Umbilical cord (tissue), 2 donors: ENCODE data around the gene CYP2D6. TPM values are rescaled to one million over a fixed set of nuclear protein-coding genes. Genes with fewer than 3 reads are reported as not detected.
"Not testable (repeated sequence)": the region's sequence is repeated elsewhere in the genome, so short reads cannot be mapped to it uniquely, and the experiment has no call there.

ENCODE experiments used
- DNase-seq: peaks from one replicate; pipeline ENCODE4 v3.0.0-alpha.2; 2015; ENCODE audit warnings: low spot score
- total RNA-seq: library from RNA; depleted of rRNA; stranded (reverse); fragments of >200 nt; gene quantifications from one replicate; pipeline ENCODE4 v1.2.3, GENCODE V29; 2014; ENCODE audit warnings: low replicate concordance; ENCODE audit not compliant: insufficient read depth

CYP2D6 gene
- total RNA-seq, 1 donor from 2014 or later = 1.2 TPM

DNA sequence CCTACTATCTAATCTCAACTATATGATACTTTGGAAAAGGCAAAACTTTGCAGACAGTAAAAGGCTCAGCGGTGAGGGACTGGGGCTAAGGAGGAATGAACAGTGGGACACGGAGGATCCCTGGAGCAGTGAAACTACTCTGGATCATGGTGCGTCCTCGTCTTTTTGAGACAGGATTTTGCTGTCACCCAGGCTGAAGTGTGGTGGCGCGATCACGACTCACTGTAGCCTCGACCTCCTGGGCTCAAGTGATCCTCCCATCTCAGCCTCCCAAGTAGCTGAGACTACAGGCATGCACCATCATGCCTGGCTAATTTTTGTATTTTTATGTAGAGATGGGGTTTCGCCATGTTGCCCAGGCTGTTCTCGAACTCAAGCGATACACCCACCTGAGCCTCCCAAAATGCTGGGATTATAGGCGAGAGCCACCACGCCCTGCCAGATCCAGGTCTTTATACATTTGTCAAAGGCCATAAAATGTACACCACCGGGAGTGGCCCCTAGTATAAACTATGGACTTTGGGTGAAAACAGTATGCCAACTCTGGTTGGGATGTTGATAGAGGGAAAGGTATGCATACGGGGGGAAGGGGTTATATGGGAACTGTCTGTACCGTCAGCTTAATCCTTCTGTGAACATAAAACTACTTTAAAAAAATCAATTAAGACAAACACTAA lies 28.0 kb upstream of the CYP2D6 start:
- no peak for DNase-seq

DNA sequence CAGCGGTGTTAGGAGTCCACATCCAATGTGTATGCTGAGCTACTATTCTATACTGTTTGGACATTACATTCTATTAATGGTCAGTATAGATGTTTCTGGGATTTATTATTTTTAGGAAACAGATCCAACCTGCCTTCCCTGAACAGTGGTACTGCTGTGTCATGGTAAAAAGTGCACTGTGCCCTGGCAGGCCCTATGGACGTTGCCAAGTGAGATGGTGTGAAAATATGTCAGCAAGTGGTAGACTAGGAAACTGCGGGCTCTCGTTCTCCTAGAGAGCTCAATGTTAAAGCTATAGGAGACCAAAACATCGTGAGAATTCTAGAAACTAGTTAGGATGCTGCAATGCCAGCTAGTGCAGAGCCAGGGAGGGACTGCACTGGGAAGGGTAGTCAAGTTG lies 26.0 kb upstream of the CYP2D6 start:
- no peak for DNase-seq

DNA sequence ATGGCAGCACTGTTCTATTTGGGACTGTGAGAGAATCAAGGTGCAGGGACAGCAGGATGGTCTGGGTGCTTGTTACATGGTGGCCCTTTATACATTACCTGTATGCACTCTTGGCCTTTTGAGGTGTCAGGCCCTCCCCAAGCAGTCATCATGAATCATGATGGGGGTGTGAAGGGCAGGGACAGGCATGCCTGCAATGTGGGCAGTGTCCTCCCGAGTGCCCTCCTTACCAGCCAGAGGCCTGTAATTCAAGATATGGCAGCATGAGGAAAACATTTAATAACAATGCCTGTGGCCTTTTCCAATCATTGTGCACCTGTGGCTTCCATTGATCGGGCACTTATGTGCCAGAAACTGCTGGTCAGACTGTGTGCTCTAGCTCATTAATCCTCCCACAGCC lies 25.5 kb upstream of the CYP2D6 start:
- no peak for DNase-seq

DNA sequence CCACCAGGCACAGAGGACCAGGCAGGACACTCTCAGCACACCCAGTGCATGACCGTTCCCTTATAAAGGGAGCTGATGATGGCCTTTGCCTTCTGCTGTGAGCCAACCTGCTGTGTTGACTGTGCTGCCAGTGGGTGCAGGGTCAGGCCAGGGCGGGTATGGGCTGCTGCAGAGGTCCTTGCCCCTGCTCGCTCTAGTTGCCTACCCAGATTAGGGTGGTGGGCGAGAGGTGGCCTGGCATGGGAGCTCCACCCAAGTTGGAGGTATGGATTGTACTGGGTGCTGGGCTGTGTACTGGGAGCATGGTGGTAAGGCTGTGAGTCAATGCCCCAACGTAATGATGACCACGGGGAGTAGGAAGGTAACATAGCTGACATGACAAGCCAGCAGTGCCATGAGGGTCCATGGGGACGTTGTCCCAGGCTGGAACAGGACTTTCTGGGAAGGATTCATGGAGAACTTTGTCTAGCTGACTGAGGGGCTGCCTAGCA lies 24.5 kb upstream of the CYP2D6 start:
- DNase-seq = no peak

DNA sequence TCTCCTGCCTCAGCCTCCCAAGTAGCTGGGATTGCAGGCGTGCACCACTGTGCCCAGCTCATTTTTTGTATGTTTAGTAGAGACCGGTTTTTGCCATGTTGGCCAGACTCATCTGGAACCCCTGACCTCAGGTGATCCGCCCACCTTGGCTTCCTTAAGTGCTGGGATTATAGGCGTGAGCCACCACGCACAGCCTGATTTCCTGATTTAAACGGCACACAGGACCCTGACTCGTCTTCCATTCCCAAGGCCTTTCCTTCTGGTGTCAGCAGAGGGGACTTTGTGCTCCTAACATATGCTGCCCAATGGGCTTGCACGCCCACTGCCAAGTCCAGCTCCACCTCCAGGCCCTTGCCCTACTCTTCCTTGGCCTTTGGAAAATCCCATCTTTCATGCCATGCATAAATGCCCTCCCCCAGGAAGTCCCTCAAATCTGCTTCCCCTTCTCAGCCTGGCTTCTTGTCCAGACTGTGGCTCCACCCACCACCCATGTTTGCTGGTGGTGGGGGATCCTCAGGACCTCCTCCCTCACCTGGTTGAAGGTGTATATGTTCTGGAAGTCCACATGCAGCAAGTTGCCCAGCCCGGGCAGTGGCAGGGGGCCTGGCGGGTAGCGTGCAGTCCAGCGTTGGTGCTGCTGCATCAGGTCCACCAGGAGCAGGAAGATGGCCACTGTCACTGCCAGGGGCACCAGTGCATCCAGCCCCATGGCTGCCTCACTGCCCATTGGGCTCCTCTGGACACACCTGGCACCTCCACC lies 23.9 kb upstream of the CYP2D6 start:
- no peak for DNase-seq

DNA sequence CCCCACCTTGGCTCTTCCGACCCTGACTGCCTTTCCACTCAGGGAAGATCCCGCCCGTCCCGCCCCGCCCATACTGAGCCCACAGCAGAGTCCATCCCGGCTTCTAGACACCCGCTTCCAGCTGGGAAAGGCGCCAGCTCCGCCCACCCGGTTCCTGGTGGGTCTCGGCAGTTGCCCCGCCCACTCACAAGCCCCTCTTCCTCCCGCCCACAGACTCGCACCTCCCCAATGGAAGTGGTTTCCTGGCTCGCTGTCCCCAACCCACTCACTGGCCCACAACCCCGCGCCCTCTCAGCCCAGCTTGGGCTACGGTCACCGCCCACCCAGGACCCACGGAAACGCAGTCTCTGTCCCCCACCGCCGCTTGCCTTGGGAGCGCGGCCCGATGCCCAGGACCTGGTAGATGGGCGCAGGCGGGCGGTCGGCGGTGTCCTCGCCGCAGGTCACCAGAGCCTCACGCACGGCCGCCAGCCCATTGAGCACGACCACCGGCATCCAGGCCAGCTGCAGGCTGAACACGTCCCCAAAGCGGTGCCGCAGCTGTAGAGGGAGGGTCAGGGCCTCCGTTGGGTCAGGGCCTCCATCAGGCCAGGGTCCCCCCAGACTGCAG lies 22.2 kb upstream of the CYP2D6 start:
- DNase-seq = no peak

DNA sequence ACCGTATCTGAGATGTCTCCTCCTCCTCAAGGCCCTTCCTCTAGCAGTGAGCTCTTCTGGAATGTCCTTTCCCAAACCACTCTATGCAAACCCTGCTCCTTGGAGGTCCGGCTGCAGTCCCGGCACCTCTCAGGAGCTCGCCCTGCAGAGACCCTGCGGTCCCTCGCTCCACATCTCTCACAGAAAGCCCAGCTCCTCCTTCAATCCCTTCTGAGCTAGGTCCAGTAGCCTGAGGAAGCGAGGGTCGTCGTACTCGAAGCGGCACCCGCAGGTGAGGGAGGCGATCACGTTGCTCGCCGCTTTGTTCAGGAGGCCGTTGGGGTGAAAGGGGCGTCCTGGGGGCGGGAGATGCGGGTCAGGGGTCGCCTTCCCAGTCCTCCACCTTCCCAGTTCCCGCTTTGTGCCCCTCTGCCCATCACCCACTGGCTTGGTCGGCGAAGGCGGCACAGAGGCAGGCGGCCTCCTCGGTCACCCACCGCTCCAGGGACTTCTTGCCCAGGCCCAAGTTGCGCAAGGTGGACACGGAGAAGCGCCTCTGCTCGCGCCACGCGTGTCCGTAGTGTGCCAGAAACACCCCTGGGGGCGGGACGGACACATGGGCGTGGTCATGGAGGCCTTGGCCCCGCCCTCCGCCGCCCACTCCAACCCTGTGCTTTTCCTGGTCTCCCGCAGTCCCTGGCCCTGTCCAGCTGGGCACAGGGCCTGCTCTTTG lies 21.5 kb upstream of the CYP2D6 start:
- DNase-seq = no peak

DNA sequence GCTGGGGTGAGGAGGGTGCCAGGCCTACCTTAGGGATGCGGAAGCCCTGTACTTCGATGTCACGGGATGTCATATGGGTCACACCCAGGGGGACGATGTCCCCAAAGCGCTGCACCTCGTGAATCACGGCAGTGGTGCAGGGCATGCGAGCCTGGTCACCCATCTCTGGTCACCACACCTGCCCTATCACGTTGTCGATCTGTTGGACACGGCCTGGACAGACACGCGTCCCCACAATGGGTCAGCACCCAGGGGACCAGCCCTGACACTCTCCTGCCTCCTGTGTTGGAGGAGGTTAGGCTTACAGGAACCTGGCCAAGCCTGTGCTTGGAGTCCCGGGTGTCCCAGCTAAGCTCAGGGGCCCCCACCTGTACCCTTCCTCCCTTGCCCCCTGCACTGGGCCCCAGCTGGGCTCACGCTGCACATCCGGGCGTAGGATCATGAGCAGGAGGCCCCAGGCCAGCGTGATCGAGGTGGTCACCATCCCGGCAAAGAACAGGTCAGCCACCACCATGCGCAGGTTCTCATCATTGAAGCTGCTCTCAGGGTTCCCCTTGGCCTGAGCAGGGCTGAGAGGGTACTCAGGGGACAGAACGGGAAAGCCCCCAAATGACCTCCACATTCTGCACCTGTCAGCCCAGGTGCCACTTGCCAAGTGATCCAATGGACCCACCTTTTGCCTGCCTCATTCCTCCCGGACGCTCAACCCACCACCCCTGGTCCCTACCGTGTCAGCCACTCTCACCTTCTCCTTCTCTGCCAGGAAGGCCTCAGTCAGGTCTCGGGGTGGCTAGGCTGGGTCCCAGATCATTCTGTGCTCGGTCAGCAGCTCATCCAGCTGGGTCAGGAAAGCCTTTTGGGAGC lies 20.3 kb upstream of the CYP2D6 start:
- DNase-seq = no peak

DNA sequence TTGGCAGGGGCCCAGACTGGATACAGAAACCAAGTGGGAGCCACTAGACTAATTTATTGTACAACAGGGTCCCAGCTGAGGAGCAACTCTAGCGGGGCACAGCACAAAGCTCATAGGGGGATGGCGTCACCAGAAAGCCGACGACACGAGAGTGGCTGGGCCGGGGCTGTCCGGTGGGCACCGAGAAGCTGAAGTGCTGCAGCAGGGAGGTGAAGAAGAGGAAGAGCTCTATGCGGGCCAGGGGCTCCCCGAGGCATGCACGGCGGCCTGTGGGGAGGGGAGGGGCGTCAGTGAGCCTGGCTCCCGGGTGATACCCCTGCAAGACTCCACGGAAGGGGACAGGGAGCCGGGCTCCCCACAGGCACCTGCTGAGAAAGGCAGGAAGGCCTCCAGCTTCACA lies 19.2 kb upstream of the CYP2D6 start:
- not testable (repeated sequence) for DNase-seq

DNA sequence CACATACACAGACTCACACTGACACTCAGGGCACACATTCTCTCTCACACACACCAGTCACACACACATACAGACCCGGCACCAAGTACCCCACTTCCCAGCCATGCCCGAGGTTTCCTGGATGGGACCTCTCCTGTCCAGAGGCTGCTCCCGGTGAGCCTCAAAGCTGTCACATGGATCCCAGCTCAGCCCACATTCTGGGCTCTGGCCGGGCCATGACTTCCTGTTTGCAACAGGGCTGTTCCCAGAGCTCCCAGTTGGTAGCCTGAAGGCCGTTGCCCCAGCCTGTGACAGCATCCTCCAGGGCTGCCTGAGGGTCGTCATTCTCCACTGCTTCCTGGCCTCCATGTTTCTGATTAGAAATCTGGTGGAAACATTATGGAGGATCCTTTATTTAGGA lies 14.6 kb upstream of the CYP2D6 start:
- no peak for DNase-seq

DNA sequence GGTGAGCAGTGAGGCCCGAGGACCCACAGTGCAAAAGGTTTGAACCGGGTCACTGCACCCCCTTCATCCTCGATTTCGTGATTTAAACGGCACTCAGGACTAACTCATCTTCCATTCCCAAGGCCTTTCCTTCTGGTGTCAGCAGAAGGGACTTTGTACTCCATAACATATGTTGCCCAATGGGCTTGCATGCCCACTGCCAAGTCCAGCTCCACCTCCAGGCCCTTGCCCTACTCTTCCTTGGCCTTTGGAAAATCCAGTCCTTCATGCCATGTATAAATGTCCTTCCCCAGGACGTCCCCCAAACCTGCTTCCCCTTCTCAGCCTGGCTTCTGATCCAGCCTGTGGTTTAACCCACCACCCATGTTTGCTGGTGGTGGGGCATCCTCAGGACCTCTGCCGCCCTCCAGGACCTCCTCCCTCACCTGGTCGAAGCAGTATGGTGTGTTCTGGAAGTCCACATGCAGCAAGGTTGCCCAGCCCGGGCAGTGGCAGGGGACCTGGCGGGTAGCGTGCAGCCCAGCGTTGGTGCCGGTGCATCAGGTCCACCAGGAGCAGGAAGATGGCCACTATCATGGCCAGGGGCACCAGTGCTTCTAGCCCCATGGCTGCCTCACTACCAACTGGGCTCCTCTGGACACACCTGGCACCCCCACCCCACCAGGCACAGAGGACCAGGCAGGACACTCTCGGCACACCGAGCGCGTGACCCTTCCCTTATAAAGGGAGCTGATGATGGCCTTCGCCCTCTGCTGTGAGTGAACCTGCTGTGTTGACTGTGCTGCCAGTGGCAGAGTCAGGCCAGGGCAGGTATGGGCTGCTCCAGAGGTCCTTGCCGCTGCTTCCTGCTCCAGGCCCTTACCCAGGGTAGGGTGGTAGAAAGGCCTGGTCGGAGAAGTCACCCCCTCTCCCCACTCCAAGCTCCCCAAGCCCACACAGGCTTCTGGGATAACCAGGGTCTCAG lies 13.5 kb upstream of the CYP2D6 start:
- DNase-seq = not testable (repeated sequence)

DNA sequence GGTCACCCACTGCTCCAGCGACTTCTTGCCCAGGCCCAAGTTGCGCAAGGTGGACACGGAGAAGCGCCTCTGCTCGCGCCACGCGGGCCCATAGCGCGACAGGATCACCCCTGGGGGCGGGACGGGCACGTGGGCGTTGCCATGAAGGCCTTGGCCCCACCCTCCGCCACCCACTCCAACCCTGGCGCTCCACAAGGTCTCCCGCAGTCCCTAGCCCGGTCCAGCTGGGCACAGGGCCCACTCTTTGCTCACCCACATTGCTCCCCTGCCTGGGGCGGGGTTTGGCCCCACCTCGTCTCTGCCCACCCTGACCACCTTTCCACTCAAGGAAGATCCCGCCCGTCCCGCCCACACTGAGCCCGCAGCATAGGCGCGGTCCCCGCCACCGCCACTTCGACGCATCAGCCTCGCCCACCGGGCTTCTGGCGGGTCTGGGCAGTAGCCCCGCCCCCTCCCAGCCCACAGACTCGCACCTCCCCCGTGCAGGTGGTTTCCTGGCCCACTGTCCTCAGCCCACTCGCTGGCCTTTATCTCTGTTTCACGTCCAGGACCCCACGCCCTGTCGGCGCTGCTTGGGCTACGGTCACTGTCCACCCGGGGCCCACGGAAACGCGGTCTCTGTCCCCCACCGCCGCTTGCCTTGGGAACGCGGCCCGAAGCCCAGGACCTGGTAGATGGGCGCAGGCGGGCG lies 12.3 kb upstream of the CYP2D6 start:
- DNase-seq = no peak

DNA sequence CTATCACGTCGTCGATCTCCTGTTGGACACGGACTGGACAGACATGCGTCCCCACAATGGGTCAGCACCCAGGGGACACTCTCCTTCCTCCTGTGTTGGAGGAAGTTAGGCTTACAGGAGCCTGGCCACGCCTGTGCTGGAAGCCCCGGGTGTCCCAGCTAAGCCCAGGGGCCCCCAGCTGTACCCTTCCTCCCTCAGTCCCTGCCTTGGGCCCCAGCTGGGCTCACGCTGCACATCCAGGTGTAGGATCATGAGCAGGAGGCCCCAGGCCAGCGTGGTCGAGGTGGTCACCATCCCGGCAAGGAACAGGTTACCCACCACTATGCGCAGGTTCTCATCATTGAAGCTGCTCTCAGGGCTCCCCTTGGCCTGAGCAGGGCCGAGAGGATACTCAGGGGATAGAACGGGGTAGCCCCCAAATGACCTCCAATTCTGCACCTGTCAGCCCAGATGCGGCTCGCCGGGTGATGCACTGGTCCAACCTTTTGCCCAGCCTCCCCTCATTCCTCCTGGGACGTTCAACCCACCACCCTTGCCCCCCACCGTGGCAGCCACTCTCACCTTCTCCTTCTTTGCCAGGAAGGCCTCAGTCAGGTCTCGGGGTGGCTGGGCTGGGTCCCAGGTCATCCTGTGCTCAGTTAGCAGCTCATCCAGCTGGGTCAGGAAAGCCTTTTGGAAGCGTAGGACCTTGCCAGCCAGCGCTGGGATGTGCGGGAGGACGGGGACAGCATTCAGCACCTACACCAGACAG lies 10.9 kb upstream of the CYP2D6 start:
- not testable (repeated sequence) for DNase-seq

DNA sequence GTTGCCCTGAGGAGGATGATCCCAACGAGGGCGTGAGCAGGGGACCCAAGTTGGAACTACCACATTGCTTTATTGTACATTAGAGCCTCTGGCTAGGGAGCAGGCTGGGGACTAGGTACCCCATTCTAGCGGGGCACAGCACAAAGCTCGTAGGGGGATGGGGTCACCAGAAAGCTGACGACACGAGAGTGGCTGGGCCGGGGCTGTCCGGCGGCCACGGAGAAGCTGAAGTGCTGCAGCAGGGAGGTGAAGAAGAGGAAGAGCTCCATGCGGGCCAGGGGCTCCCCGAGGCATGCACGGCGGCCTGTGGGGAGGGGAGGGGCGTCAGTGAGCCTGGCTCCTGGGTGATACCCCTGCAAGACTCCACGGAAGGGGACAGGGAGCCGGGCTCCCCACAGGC lies 9.5 kb upstream of the CYP2D6 start:
- not testable (repeated sequence) for DNase-seq

DNA sequence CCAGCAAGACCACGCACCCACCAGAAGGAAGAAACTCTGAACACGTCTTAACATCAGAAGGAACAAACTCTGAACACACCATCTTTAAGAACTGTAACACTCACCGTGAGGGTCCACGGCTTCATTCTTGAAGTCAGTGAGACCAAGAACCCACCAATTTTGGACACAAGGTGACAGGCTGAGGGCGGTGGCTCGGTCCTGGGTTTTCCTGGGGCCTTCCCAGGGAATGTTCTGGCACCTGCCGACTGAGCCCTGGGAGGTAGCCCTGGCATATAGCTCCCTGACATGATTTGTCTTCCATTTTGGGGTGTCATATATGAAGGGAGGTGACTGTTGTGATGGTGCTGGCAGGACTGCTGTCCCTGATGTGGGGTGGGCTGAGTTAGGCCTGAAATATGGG lies 8.9 kb upstream of the CYP2D6 start:
- DNase-seq = not testable (repeated sequence)

DNA sequence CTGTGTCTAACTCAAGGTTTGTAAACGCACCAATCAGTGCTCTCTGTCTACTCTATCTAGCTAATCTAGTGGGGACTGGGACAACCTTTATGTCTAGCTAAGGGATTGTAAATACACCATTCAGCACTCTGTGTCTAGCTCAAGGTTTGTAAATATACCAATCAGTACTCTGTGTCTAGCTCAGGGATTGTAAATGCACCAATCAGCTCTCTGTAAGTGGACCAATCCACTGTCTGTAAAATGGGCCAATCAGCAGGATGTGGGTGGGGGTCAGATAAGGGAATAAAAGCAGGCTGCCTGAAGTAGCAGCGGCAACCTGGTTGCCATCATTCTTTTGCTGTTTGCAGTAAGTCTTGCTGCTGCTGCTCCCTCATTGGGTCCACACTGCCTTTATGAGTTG lies 8.4 kb upstream of the CYP2D6 start:
- DNase-seq = no peak

DNA sequence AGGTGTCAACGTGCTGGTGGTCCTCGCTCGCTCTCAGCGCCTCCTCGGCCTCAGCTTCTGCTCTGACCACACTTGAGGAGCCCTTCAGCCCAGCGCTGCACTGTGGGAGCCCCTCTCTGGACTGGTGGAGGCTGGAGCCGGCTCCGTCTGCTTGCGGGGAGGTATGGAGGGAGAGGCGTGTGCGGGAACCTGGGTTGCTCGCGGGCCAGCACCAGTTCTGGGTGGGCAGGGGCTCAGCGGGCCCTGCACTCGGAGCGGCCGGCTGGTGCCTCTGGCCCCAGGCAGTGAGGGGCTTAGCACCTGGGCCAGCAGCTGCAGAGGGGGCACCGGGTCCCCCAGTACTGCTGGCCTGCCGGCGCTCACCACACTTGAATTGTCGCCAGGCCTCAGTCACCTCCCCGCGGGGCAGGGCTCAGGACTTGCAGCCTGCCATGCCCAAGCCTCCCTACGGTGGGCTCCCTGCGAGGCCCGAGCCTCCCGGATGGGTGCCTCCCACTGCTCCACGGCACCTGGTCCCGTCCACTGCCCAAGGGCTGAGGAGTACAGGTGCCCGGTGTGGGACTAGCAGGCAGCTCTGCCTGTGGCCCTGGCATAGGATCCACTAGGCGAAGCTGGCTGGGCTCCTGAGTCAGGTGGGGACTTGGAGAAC lies 7.6 kb upstream of the CYP2D6 start:
- DNase-seq = no peak

DNA sequence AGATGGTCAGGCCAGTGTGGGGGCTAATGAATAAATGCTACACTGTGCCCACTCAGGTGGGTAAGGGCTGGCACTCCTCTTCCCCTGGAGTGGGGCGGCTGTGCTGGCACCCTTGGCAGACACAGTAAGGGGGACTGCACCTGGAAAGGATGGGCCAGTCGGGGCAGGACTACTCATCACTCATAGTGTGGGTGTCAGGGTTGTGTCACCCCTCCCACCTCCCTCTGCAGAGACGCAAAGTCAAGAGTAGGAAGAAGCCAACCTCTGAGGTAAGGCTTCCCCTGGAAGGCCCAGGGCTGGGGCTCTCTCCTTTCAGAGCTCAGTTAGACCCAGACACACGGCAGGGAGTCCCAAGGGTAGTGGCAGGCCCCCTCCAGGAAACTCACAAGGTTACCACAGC lies 5.1 kb upstream of the CYP2D6 start:
- DNase-seq = not testable (repeated sequence)
